Astrocyte (in vitro differentiated cells and primary cell): ENCODE data around the gene FRMD4A. TPM values are rescaled to one million over a fixed set of nuclear protein-coding genes. Genes with fewer than 3 reads are reported as not detected.
A peak's percentile ranks its signal among the peaks of the same experiment; 100 is the strongest.

Experiments used
- DNase-seq: peaks from one replicate; pipeline ENCODE4 v3.0.0-alpha.2; 2010; ENCODE audit warnings: low read depth
- FAIRE-seq: peaks from 2 replicates; lab custom pipeline; 2011; peaks lifted over from hg19 to GRCh38; lab: Jason Lieb, UNC
- H2AFZ ChIP-seq: 2 replicates; pipeline ENCODE4 v1.6.0; 2012; ENCODE audit warnings: low read depth, low read length, inconsistent platforms
- H3K27ac ChIP-seq: 2 replicates; pipeline ENCODE4 v1.5.1; 2011; ENCODE audit warnings: low read depth, low read length, inconsistent platforms
- H3K27me3 ChIP-seq: 2 replicates; pipeline ENCODE4 v1.6.0; 2011; ENCODE audit warnings: low read length, inconsistent platforms; ENCODE audit not compliant: insufficient read depth
- H3K36me3 ChIP-seq: 2 replicates; pipeline ENCODE4 v1.5.1; 2011; ENCODE audit warnings: low read length, inconsistent platforms; ENCODE audit not compliant: insufficient read depth
- H3K4me1 ChIP-seq: 2 replicates; pipeline ENCODE4 v1.5.1; 2011; ENCODE audit warnings: low read length, inconsistent platforms; ENCODE audit not compliant: insufficient read depth
- H3K4me2 ChIP-seq: 2 replicates; pipeline ENCODE4 v1.6.0; 2012; ENCODE audit warnings: low read length, inconsistent platforms
- H3K4me3 ChIP-seq: 2 replicates; pipeline ENCODE4 v1.5.1; 2011; ENCODE audit warnings: low read depth, mild to moderate bottlenecking, low read length, inconsistent platforms; ENCODE audit not compliant: insufficient read depth
- H3K79me2 ChIP-seq: 2 replicates; pipeline ENCODE4 v1.6.0; 2012; ENCODE audit warnings: mild to moderate bottlenecking, low read length, inconsistent platforms; ENCODE audit not compliant: insufficient read depth
- H3K9ac ChIP-seq: 2 replicates; pipeline ENCODE4 v1.6.0; 2012; ENCODE audit warnings: mild to moderate bottlenecking, low read length, inconsistent platforms
- H3K9me3 ChIP-seq: 2 replicates; pipeline ENCODE4 v1.5.1; 2012; ENCODE audit warnings: low read depth, mild to moderate bottlenecking, low read length, inconsistent platforms; ENCODE audit not compliant: insufficient read depth
- H4K20me1 ChIP-seq: 2 replicates; pipeline ENCODE4 v1.6.0; 2012; ENCODE audit warnings: low read length, inconsistent platforms; ENCODE audit not compliant: insufficient read depth
- H3K27ac Mint-ChIP-seq: one replicate; pipeline ENCODE4 v1.8.0; 2021; ENCODE audit warnings: mild to moderate bottlenecking, mixed read lengths; ENCODE audit not compliant: unreplicated experiment
- H3K27me3 Mint-ChIP-seq: one replicate; pipeline ENCODE4 v1.8.0; 2021; ENCODE audit warnings: low read depth, mixed read lengths; ENCODE audit not compliant: unreplicated experiment
- H3K36me3 Mint-ChIP-seq: one replicate; pipeline ENCODE4 v1.8.0; 2021; ENCODE audit warnings: low read depth, mixed read lengths; ENCODE audit not compliant: unreplicated experiment
- H3K4me1 Mint-ChIP-seq: one replicate; pipeline ENCODE4 v1.8.0; 2021; ENCODE audit warnings: low read depth, mixed read lengths; ENCODE audit not compliant: unreplicated experiment
- H3K4me3 Mint-ChIP-seq: one replicate; pipeline ENCODE4 v1.8.0; 2021; ENCODE audit warnings: mild to moderate bottlenecking, moderate library complexity, mixed read lengths; ENCODE audit not compliant: unreplicated experiment
- H3K9me3 Mint-ChIP-seq: one replicate; pipeline ENCODE4 v1.8.0; 2021; ENCODE audit warnings: mild to moderate bottlenecking, mixed read lengths; ENCODE audit not compliant: unreplicated experiment
- CTCF ChIP-seq: IDR thresholded peaks from 2 replicates; pipeline ENCODE4 v1.5.1; 2011; ENCODE audit warnings: low read depth, mild to moderate bottlenecking, inconsistent platforms, low read length, moderate library complexity; ENCODE audit not compliant: insufficient read depth
- EZH2 ChIP-seq: IDR thresholded peaks from 2 replicates; pipeline ENCODE4 v1.6.1; 2012; ENCODE audit warnings: mild to moderate bottlenecking, low read length, inconsistent platforms; ENCODE audit not compliant: insufficient read depth
- total RNA-seq: library from RNA; stranded (reverse); gene quantifications from 2 replicates; pipeline ENCODE4 v1.2.1, GENCODE V29; 2021

Gene FRMD4A
- total RNA-seq, 1 donor from 2014 or later: 82.5 TPM

DNA sequence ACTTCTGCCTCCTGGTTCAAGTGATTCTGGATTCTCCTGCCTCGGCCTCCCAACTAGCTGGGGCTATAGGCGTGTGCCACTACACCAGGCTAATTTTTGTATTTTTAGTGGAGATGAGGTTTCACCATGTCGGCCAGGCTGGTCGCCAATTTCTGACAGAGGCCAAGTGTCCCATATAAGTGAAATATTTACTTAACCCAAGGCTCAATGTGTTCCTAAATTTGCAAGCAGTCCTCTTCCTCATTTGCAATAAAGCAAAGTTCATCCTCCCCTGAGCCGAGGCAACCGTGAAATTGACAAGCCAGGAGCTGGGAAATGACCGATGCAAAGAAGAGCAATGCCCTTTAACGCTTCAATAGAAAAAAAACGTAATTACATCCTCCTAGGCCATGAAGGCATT, 347.7 kb downstream of the FRMD4A start:
- no peaks in the 10 kb centered on the region for H3K27me3 ChIP-seq
- no peak for FAIRE-seq
- H3K9me3 ChIP-seq: no peaks in the 10 kb centered on the region
- no peaks in the 10 kb centered on the region for H3K27me3 Mint-ChIP-seq
- no peak overlapping the region for H3K27ac ChIP-seq
- peaks cover 42% of the 10 kb centered on the region for H3K4me1 ChIP-seq
- H3K9me3 Mint-ChIP-seq: no peaks in the 10 kb centered on the region
- no peak overlapping the region for H3K27ac Mint-ChIP-seq
- no peak overlapping the region for H3K4me2 ChIP-seq
- no peaks in the 10 kb centered on the region for H3K79me2 ChIP-seq
- no peaks in the 10 kb centered on the region for H4K20me1 ChIP-seq
- no peaks in the 10 kb centered on the region for H3K36me3 ChIP-seq
- H3K4me3 ChIP-seq: no peak overlapping the region
- peaks cover 18% of the 10 kb centered on the region for H3K4me1 Mint-ChIP-seq
- TF ChIP-seq EZH2: no peak
- TF ChIP-seq CTCF: no peak
- H3K4me3 Mint-ChIP-seq: no peak overlapping the region
- no peak for DNase-seq
- H3K36me3 Mint-ChIP-seq: peaks cover 3% of the 10 kb centered on the region
- H2AFZ ChIP-seq: no peak overlapping the region
- no peak overlapping the region for H3K9ac ChIP-seq

GRCh38 chr10:13978533-13979115, 352.1 kb downstream of the FRMD4A start:
- Histone ChIP-seq H3K27me3 (no peaks in the 10 kb centered on the region), H2AFZ (no peak overlapping the region), H3K9me3 (peaks cover 2% of the 10 kb centered on the region), H3K4me2 (peak overlapping the region; percentile 37), H3K9ac (peak overlapping the region; percentile 46), H3K36me3 (no peaks in the 10 kb centered on the region), H4K20me1 (no peaks in the 10 kb centered on the region), H3K79me2 (no peaks in the 10 kb centered on the region), H3K4me1 (peaks cover 20% of the 10 kb centered on the region), H3K4me3 (no peak overlapping the region), H3K27ac (peak overlapping the region; percentile 82)
- H3K36me3 Mint-ChIP-seq: peaks cover 6% of the 10 kb centered on the region
- FAIRE-seq (peak; percentile 82), DNase-seq (peak; percentile 96)
- TF ChIP-seq CTCF (no peak), EZH2 (no peak)
- no peak overlapping the region for H3K27ac Mint-ChIP-seq
- no peak overlapping the region for H3K4me3 Mint-ChIP-seq
- no peaks in the 10 kb centered on the region for H3K27me3 Mint-ChIP-seq
- peaks cover 10% of the 10 kb centered on the region for H3K4me1 Mint-ChIP-seq
- H3K9me3 Mint-ChIP-seq: no peaks in the 10 kb centered on the region

- H3K27me3 ChIP-seq: no peaks in the 10 kb centered on the region
- TF ChIP-seq EZH2 (no peak), CTCF (no peak)
- Mint-ChIP-seq H3K36me3 (peaks cover 6% of the 10 kb centered on the region), H3K4me3 (no peak overlapping the region), H3K4me1 (peaks cover 15% of the 10 kb centered on the region), H3K9me3 (no peaks in the 10 kb centered on the region), H3K27ac (no peak overlapping the region), H3K27me3 (no peaks in the 10 kb centered on the region)
- FAIRE-seq (no peak), DNase-seq (peak; percentile 65)
- H2AFZ ChIP-seq: no peak overlapping the region
- peaks cover 2% of the 10 kb centered on the region for H3K9me3 ChIP-seq
- H3K4me3 ChIP-seq: no peak overlapping the region
- no peaks in the 10 kb centered on the region for H4K20me1 ChIP-seq
- peak overlapping the region; percentile 37 for H3K4me2 ChIP-seq
- H3K9ac ChIP-seq: peak overlapping the region; percentile 39
- H3K79me2 ChIP-seq: no peaks in the 10 kb centered on the region
- peak overlapping the region; percentile 82 for H3K27ac ChIP-seq
- H3K4me1 ChIP-seq: peaks cover 26% of the 10 kb centered on the region
- H3K36me3 ChIP-seq: no peaks in the 10 kb centered on the region
Observed at GRCh38 chr10:13977861-13978532, 352.7 kb downstream of the FRMD4A start.
